Activated CD8-positive, alpha-beta memory T cell treated with anti-CD3 and anti-CD28 coated beads for 4 hours (primary cell): ENCODE measurements around the gene MLLT10.
"Not testable (repeated sequence)": the region's sequence is repeated elsewhere in the genome, so short reads cannot be mapped to it uniquely, and the experiment has no call there.

Source experiments
- DNase-seq, 2 donors: peaks; one replicate each; pipeline ENCODE4 v3.0.0-alpha.2; 2020; ENCODE audit warnings: low read depth in 2 of 2

The MLLT10 gene

GRCh38 chr10:21527598-21528235 lies 6.3 kb upstream of the MLLT10 start:
- no peak for DNase-seq

GRCh38 chr10:21528236-21529031 lies 5.6 kb upstream of the MLLT10 start:
- no peak for DNase-seq

DNA sequence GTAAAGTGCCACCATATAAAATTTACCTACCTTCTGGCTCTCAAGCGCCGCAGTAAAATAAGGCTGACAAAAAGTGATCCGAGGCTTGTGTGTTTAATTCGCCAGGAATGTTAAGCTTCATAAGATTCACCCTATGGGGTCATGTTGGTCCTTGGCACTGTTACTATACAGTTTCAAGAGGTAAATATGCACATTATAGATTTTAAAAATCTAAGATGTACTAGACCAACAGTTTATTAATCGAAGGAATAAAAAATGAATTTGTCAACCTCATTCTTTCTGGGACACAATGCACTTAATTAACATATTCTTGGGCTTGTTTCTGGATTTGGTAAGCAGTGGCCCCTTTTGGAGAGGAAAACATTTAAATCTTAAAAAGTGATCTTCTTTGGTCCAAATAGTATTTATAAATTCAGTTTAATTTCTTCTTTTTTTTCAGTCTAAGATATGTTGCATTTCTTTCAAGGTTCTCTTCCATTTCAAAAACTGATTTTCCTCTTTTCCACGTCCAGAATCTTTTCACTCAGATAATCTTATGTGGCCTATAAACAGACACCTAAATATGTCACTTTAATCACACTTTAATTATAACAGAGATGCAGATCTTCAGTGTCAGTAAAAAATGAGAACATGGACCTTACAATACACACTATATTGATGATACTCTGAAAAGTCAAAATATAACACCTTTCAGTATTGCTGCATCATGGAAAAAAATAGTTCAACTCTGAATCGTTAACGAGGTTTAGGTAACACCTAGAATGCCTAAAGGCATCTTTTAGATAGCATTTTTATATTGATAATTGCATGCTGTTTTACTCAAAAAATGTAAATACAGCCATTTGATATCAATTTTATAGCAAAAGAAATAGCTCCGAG lies 4.8 kb upstream of the MLLT10 start:
- no peak for DNase-seq

- DNase-seq = no peak
These were observed 3.9 kb upstream of the MLLT10 start for GRCh38 chr10:21530168-21530567.

DNA sequence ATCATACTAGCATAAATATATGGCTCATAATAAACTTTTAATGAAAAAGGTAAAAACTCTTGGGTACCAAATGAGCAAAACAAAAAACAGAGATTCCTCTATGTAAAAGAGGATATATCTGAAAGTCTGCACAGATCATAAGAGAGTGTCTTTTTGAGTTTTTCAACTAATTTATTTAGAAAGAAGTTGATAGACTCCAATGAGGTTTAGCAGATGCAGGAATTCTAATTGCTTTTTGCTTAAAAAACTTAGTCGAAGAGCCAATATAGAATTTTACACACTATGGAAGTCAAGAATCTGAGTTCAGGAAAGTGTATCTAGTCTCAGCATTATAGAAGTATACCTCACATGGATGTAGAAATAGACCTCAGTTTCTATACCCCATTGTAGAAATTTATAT lies 3.4 kb upstream of the MLLT10 start:
- DNase-seq = no peak

DNA sequence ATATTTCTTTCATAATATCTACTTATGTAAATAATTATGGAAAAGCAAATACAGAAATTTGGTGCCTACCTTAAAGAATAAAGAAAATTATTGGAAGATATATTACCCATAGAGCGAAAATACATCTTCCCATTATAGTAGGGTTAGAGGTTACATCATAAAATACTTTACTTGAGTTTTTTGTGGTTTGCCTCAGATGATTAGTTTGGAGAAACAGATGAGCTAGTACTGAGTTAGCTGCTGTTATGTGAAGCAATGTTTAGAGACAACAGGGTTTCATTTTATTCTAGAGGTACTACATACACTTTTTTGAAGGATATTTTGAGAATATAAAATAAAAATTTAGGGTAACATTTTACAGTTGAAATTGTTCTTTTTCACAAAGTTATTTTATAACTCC lies 2.9 kb upstream of the MLLT10 start:
- DNase-seq = no peak

GRCh38 chr10:21532694-21533466 lies 1.2 kb upstream of the MLLT10 start:
- DNase-seq = no peak

DNA sequence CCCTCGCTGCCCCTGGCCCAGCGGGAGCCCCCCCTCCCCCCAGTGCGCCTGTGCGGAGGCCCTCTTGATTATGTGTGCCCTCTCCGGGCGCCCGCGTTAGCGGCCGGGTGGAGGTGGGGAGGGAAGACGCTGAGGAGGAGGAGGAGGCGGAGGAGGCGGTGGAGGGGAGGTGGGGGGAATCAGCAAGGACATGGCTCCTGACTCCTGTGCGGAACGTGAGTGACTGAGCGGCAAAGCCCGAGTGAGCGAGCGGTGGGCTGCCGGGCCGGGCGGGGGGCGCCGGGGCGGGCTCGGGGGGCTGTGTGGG lies 201 bp downstream of the MLLT10 start:
- DNase-seq = no peak

DNA sequence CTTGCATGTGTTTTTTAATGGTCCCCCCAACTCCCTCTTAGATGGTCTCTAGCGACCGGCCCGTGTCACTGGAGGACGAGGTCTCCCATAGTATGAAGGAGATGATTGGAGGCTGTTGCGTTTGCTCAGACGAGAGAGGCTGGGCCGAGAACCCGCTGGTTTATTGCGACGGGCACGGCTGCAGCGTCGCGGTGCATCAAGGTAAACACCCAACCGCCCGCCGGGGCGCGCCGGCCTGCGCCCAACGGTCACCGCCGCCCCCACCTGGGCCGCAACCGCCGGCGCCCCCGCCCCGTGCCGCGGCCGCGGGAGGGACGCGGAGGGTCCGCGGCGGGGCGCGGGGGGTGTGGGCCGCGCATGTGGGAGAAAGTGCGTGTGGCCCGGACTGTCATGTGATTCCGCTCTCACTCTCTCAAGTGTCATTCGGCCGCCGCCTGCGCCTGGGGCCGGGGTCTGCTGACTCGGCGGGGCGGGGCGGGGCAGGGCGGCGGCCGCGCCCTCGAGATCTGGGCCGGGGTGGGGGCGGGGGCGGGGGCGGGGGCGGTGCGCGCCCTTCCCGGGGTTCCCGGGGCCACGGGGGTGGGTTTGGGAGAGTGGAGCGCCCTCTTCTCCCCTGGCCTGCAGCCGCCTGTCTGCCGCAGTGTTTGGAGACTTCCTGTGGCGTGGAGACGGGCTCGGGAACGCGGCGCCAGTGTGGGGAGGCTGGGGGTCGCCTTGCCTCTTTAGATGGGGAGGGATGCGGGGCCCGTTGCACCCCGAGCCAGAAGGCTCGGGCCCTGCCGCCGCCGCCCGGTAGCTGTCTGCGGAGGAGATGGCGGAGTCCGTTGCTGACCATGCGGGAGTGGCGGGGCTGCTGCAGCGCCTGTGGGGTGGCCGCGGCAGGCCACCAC lies 817 bp downstream of the MLLT10 start:
- no peak for DNase-seq

GRCh38 chr10:21535494-21535965 lies 1.5 kb downstream of the MLLT10 start:
- DNase-seq = no peak

DNA sequence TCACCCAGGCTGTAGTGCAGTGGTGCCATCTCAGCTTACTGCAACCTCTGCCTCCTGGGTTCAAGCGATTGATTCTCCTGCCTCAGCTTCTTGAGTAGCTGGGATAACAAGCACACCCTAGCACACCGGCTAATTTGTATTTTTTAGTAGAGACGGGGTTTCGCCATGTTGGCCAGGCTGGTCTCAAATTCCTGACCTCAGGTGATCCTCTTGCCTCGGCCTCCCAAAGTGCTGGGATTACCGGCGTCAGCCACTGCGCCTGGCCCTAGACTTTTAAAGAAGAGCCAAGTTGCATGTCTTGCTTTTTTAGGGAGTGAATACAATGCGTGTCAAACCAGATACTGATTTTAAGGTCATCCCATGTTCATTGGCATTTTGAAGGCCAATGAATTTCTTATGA lies 1.9 kb downstream of the MLLT10 start:
- not testable (repeated sequence) for DNase-seq

DNA sequence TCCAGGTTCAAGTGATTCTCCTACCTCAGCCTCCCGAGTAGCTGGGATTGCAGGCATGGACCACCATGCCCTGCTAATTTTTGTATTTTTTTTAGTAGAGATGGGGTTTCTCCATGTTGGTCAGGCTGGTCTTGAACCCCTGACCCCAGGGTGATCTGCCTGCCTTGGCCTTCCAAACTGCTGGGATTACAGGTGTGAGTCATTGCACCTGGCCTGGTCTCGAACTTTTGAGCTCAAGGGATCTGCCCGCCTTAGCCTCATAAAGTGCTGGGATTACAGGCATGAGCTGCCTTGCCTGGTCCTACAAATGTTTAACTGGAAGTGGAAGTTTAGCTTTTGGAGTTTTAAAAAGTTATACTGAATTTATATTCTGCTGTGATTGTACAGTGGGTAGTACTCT lies 2.8 kb downstream of the MLLT10 start:
- no peak for DNase-seq

- not testable (repeated sequence) for DNase-seq
These were observed 6.7 kb downstream of the MLLT10 start for GRCh38 chr10:21540701-21541100.

DNA sequence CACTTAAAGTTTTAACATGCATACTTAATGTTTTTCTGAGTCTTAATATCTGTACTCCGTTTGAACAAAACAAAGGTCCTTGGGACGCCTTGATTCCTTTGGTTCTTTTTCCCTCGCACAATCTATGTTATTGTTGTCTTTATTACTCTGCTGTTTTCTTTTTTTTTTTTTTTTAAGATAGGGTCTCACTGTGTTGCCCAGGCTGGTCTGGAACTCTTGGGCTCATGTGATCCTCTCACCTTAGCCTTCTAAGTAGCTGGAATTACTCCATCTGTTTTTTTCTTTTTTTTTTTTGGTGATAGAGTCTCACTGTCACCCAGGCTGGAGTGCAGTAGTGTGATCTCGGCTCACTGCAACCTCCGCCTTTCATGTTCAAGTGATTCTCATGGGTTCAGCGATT lies 13.2 kb downstream of the MLLT10 start:
- no peak for DNase-seq

DNA sequence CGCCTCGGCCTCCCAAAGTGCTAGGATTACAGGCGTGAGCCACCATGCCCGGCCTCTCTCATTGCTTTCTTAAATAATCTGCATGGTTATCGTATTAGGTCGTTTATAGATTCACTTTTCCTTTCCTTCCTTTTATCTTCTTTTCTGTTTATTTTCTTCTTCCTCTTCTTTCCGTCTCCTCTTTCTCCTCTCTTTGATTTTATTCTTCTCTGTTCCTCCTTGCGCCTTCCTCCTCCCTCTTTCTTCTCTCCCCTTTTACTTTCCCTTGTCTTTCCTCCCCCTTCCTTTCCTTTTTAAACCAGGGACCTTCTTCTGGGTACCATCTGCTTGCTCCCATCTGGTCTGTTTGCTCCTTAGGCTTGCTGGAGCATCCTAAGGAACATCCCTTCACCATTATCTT lies 18.6 kb downstream of the MLLT10 start:
- no peak for DNase-seq

DNA sequence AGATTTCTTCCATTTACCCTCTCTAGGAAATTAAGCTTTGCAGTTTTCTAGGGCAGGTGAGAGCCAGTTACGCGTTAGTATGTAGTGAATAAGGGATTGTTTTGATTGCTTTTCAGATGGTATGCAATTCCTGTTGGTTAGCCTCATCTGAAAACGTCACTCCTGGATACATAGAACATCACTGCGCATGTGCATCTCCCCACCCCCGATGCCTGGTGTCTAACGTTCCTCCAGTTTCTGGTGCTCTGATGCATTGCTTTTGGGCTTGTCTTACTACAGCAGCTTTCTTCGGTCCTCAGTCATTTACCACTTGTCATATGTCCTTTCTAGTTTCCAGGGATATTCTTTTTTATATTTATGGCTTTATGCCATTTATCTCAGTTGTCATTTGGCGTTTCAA lies 22.5 kb downstream of the MLLT10 start:
- no peak for DNase-seq

DNA sequence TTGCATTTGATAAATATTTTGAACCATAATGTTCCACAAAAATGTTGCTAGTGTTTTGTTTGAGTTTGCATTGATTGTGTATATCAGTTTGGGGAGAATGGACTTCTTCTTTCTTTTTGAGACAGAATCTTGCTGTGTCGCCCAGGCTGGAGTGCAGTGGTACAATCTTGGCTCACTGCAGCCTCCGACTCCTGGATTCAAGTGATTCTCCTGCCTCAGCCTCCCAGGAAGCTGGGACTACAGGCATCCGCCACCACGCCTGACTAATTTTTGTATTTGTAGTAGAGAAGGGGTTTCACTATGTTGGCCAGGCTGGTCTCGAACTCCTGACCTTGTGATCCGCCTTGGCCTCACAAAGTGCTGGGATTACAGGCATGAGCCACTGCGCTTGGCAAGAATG lies 25.0 kb downstream of the MLLT10 start:
- DNase-seq = not testable (repeated sequence)

DNA sequence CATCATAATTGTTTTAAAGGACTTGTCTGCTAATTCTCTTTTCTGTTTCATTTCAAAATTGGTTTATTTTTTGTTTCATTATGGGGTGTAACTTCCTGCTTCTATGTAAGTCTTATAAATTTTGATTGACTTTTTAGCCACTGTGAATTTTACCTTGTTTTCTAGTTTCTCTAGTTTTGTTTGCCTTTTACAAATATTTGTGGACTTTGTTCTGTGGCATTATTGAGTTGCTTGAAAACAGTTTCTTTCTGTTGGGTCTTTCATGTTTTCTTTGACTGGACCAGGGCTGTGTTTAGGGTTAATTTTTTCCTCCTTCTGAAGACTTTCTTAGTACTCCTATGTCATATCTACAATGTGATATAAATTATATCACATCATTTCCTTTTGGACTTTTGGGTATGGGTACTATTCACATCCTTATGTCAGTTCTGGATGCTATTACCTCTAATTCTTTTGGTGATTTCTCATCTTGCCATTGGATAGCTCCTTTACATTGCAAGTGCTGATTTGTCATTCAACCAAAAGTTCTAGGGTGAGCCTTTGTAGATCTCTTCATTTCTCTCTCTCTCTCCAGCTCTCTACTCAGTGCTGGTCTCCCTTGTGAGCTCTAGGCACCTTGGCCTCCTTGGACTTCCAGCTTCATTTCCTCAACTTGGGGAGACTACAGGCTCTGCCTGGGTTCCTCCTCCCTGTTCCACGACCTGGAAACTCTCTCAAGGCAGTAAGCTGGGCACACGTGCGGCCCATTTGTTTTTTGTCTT lies 36.9 kb downstream of the MLLT10 start:
- no peak for DNase-seq

DNA sequence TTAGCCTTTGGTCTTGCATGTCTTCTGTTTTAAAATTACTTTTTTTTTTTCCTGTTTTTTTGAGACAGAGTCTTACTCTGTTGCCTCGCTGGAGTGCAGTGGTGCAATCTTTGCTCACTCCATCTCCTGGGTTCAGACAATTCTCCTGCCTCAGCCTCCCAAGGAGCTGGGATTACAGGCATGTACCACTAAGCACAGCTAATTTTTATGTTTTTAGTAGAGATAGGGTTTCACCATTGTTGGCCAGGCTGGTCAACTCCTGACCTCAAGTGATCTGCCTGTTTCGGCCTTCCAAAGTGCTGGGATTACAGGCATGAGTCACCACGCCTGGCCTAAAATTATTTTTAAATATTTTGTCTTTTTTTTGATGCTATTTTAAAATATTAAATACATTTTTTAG lies 38.5 kb downstream of the MLLT10 start:
- no peak for DNase-seq

DNA sequence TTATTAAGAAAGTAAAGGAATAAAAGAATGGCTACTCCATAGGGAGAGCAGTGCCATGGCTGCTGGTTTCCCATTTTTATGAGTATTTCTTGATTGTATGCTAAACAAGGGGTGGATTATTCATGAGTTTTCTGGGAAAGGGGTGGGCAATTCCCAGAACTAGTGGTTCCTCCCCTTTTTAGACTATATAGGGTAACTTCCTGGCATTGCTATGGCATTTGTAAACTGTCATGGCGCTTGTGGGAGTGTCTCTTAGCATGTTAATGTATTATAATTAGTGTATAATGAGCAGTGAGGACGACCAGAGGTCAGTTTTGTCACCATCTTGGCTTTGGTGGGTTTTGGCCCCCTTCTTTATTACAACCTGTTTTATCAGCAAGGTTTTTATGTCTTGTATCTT lies 40.5 kb downstream of the MLLT10 start:
- DNase-seq = not testable (repeated sequence)
